Raji (cell line): Measurements from ENCODE around the gene DNAJA3.

ENCODE experiments used
- POLR2A ChIP-seq: IDR thresholded peaks from 2 replicates; pipeline ENCODE4 v1.6.1; 2011; ENCODE audit warnings: low read depth, low read length, control low read depth; ENCODE audit not compliant: insufficient read depth

DNAJA3 gene

DNA sequence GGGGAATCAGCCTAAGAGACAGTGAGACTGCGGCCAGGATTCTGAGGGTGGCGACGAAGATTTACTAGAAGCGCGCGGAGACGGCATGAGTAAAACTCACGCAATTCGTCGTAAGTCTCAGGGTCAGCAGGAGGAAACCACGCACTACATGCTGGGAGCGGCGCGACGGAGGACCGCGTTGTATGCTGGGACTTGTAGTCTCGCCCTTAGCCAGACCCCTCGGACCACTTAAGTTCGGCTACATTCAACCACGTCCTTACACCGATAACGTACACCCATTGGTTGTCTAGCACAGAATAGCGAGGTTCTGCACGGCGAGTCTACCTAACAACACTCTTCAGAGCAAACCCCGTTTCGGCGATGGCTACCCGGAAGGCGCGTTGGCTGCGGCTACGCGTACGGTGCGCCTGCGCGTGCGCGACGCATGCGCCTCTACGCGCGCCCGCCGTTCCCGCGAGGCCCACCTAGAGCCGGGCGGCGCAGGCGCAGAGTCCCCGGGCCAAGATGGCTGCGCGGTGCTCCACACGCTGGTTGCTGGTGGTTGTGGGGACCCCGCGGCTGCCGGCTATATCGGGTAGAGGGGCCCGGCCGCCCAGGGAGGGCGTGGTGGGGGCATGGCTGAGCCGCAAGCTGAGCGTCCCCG lies at the start of gene DNAJA3:
DNAJA3 (plus strand) TSS at position 491 of the 643 bp plus-strand sequence; CDS start at position 505, 14 bp downstream.
- peak; percentile 91 for TF ChIP-seq POLR2A

DNA sequence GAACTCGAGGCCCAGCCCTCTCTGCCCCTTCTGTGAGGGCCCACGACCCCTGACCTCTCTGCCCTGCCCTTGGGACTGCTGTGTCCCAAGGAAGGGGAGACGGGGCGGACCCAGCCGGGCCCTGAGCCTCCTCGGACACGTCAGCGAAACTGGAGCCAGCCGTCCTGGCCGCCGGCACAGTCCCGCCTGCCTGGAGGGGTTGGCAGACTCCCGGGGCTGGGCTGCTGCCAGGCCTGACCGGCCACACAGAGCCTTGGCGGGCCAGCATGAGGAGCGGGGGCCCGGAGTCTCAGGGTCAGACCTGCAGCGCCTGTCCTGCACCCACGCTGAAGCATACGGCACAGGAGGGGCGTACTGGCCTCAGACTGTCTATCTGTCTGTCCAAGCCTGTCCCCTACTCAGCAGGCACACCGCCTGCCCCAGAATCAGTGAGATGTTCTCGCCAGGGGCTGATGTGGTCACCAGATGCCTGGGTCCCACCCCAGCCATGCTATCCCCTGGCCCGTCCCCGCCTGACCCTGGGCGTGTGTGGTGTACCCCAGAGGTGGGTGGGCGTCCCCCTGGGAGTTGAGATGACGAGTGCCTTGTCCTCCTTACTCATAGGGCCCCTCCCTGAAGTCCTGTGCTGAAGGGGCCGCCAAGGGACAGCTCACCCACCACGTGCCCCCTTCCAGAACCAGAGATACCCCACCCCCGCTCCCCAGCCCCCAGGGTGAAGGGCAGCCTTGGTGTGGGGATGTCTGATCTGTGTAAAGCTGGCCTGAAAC lies 49.4 kb upstream of the DNAJA3 start:
- TF ChIP-seq POLR2A = no peak

DNA sequence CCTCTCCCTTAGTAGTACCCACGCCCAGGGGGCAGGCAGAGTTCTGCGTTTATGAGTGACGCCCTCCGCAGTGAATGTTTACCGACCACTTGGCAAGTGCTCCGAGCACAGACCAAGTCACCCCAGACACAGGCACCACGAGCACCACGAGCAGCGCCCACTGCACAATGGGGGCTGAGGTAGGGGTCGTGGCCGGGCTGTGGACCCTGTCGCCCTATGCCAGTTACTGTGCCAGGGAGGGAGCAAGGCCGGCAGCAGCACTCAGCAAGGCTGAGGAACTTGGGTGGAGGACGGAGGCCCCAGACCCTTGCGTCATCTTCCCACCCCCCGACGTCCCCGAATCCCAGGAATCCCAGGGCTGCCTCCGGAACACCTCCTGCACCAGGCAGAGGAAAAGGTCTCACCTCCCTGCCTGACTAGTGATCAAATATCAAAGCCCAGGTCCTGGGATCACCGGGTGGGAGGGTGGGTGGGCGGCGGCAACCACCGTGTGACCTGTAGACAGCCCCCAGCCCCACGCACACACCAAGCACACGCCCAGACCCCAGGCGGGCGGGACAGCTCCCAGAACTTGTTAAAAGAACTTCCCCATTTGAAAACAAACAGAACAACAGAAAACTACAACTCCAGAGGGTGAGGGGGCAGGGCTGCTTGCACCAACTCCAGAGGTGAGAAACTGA lies 48.6 kb upstream of the DNAJA3 start:
- TF ChIP-seq POLR2A = no peak

DNA sequence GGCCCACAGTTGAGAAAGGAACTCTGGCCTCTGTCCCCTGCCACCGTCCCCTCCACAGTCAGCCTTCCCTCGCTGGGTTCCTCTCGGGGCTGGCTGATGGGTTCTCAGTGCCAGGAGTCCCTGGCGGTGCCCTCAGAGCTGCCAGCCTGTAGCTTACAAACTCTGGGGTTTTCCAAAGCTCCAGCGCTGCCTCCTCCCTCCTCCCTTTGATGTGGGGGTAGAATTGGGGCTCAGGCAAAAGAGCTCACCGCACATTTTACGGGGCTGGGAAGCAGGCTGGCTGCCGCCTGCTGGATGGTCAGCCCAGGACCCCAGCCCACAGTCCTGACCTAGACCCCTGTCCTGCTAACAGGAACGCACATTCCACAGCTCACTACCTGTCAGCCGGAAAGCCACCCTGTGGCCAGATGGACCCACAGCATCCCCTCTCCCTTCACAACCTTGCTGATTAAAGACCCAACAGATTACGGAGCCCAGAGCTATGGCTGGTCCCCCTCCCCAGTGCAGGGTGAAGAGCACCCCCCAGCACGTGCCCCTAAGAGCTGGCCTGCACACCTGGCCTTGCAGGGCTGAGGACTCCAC lies 48.0 kb upstream of the DNAJA3 start:
- TF ChIP-seq POLR2A = no peak

DNA sequence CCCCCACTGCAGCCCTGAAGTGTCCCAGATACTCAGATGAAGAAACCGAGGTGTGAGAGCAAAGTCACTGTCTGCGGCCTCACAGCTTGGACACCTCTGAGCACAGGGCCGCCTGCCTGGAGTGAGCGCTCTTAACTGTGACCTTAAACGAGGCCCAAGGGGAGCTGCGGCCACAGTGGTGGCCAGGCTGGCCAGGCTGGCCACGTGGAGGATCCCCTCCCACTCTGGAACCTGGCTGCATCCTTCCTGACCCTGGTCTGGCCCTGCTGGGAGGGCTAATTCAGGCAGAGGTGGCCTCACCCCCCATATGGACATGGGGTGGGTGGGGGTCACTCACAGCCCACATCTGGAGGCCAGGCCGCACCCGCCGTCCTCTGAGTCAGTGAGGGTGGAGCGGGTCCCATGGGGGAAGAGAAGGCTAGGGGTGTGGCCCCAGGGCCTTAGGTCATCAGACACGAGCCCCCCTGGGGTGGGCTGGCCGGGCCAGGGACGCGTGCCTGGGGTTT lies 47.5 kb upstream of the DNAJA3 start:
- no peak for TF ChIP-seq POLR2A

DNA sequence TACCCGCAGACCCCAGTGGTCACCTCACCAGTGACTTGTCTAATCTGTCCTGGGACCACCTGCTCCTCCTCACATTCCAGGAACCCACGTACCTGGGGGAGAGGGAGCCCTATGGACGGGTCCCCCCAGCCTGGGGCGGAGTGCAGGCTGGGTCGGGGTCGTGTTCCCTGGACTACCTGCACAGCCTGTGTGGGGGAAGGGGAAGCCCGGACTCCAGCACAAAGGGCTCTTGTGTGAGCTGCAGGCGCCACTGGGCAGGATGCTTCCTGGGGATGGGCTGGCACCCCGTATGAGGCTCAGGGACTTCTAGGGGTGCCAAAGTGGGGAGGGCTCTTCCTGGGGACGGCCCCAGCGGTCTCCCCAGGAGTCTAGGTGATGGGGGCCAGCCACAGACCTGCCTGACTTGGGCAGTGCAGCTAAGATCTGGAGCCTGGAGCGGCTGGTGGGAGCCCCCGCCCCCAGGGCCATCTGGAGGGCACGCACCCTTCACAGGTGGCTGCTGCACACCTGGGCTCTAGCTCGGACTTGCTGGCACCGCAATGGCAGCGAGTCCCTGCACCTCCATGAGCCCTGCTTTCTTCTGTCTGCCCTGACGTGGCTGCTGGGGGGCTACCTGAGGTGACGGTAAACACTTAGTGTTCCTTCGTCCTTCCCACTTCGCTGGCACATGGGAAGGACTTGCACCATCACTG lies 46.5 kb upstream of the DNAJA3 start:
- TF ChIP-seq POLR2A = no peak

DNA sequence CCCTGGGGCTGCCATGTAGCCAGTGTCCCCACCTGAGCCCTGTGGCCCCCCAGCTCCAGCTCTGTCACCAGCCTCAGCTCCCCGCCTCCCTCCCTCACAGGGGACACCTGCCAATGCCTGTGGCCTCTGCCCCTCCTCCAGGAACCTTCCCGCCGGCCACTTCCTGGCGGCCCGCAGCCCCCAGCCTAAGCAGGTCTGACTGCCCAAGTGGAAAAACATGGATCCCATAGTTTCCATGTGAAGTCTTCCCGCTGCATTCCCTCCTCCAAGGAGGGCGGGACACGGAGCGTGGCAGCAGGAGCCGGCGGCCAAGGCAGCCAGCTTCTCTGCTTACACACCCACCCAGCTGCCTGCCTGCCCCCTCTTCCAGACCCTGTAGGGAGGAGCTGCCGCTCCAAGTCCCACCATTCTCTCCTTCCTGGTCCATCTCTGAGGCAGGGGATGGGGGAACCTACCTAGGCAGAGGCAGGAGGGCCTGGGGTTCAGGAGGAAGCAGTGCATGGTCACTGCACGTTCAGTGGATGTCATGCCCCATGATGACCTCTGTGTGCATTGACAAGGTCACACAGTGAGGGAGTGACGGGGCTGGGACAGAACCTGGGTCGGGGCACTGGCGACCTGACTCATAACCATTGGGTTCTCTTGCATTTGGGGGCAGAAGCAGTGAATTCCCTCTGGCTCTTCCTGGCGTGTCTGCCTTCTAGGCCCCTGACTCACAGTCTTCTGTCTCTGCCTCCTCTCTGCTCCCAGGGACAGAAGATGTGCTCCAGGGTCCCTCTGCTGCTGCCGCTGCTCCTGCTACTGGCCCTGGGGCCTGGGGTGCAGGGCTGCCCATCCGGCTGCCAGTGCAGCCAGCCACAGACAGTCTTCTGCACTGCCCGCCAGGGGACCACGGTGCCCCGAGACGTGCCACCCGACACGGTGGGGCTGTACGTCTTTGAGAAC lies 45.3 kb upstream of the DNAJA3 start:
- no peak for TF ChIP-seq POLR2A

DNA sequence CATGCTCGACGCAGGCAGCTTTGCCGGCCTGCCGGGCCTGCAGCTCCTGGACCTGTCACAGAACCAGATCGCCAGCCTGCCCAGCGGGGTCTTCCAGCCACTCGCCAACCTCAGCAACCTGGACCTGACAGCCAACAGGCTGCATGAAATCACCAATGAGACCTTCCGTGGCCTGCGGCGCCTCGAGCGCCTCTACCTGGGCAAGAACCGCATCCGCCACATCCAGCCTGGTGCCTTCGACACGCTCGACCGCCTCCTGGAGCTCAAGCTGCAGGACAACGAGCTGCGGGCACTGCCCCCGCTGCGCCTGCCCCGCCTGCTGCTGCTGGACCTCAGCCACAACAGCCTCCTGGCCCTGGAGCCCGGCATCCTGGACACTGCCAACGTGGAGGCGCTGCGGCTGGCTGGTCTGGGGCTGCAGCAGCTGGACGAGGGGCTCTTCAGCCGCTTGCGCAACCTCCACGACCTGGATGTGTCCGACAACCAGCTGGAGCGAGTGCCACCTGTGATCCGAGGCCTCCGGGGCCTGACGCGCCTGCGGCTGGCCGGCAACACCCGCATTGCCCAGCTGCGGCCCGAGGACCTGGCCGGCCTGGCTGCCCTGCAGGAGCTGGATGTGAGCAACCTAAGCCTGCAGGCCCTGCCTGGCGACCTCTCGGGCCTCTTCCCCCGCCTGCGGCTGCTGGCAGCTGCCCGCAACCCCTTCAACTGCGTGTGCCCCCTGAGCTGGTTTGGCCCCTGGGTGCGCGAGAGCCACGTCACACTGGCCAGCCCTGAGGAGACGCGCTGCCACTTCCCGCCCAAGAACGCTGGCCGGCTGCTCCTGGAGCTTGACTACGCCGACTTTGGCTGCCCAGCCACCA lies 44.4 kb upstream of the DNAJA3 start:
- no peak for TF ChIP-seq POLR2A

DNA sequence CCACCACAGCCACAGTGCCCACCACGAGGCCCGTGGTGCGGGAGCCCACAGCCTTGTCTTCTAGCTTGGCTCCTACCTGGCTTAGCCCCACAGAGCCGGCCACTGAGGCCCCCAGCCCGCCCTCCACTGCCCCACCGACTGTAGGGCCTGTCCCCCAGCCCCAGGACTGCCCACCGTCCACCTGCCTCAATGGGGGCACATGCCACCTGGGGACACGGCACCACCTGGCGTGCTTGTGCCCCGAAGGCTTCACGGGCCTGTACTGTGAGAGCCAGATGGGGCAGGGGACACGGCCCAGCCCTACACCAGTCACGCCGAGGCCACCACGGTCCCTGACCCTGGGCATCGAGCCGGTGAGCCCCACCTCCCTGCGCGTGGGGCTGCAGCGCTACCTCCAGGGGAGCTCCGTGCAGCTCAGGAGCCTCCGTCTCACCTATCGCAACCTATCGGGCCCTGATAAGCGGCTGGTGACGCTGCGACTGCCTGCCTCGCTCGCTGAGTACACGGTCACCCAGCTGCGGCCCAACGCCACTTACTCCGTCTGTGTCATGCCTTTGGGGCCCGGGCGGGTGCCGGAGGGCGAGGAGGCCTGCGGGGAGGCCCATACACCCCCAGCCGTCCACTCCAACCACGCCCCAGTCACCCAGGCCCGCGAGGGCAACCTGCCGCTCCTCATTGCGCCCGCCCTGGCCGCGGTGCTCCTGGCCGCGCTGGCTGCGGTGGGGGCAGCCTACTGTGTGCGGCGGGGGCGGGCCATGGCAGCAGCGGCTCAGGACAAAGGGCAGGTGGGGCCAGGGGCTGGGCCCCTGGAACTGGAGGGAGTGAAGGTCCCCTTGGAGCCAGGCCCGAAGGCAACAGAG lies 43.5 kb upstream of the DNAJA3 start:
- no peak for TF ChIP-seq POLR2A

DNA sequence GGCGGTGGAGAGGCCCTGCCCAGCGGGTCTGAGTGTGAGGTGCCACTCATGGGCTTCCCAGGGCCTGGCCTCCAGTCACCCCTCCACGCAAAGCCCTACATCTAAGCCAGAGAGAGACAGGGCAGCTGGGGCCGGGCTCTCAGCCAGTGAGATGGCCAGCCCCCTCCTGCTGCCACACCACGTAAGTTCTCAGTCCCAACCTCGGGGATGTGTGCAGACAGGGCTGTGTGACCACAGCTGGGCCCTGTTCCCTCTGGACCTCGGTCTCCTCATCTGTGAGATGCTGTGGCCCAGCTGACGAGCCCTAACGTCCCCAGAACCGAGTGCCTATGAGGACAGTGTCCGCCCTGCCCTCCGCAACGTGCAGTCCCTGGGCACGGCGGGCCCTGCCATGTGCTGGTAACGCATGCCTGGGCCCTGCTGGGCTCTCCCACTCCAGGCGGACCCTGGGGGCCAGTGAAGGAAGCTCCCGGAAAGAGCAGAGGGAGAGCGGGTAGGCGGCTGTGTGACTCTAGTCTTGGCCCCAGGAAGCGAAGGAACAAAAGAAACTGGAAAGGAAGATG lies 42.8 kb upstream of the DNAJA3 start:
- TF ChIP-seq POLR2A = no peak

DNA sequence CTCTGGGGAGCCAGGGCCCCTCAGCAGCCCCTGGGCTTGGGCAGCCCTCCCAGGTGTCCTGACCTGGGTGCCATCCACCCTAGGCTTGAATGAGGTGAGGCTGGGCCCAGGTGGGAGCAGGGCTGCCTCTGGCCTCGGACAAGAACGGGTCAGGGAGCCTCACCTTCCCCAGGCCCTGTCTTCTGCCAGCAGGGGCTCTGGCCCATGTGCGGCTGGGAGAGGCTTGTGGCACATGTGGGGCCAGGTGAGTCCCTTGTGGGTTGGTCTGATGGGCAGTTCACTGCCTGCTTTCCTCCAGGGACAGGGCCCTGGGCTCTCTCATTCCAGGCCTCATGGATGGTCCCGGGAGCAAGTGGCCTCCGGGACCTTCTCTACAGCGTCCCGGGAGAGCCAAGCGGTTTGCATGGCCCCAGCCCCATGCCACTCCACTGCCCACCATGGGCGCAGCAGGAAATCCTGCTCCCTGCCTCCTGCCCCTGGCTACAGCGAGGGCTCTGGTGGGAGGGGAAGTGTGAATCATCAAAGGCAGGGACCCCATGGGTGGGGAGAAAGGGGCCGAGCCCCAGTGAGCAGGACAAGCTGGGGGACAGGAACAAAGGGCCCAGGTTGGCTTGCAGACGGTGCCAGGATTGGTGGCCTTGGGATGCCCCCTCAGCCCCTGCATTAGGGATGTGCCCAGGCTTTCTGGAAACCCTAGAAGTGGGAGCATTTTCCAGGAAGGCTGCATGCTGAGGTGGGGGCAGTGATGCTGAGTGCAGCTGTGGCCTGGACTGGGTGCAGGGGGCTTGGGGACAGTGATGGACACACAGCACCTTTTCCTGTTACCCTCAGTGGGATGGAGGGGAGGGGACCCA lies 41.9 kb upstream of the DNAJA3 start:
- TF ChIP-seq POLR2A = no peak
